GM10248 (cell line): ENCODE results near the gene TIMP2.

ENCODE experiments used
- CTCF ChIA-PET: fragments of 300-600 bp; sonication (Branson Sonifier 250); formaldehyde crosslinking; extraction: SDS; loops from one replicate; lab custom pipeline; 2021; ENCODE audit warnings: antibody characterized with exemption; lab: Yijun Ruan, JAX
- POLR2A ChIA-PET: fragments of 350-650 bp; sonication (Branson Sonifier 250); formaldehyde crosslinking; extraction: SDS; loops from one replicate; lab custom pipeline; 2020; ENCODE audit warnings: antibody characterized with exemption; lab: Yijun Ruan, JAX
- DNase-seq: peaks from one replicate; pipeline ENCODE4 v3.0.0; 2012; ENCODE audit errors: extremely low spot score
- TF ChIP-seq, protein P1 (sequence below): IDR thresholded peaks from 2 replicates; pipeline ENCODE4 v1.5.1; 2012; ENCODE audit warnings: mild to moderate bottlenecking, low read depth; ENCODE audit errors: extremely low read depth, missing control alignments, control extremely low read depth

The TIMP2 gene

DNA sequence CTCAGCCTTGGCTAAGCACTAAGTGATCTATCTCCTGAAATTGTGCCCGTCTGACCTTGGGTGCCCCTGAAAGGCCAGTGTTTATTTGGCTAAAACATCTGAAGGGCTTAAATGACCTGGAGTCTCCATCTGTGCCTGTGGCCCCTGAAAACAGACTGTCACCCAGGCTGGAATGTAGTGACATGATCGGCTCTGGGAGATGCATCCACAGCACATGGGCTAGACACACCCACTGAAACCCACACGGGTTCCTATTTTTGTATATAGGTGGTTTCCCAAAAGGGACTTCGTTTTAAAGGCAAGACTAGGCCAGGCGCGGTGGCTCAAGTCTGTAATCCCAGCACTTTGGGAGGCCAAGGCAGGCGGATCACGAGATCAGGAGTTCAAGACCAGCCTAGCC lies 35.7 kb downstream of the TIMP2 start:
- POLR2A ChIA-PET, result no interaction called here
- peak; percentile 69 for DNase-seq
- CTCF ChIA-PET, result interaction anchor here (1.2 to 1.9 kb wide), 2 partner anchors 11 to 24 kb away, joined by 3 to 8 read pairs; no protein-coding TSS in a partner anchor
- TF ChIP-seq, protein P1, sequence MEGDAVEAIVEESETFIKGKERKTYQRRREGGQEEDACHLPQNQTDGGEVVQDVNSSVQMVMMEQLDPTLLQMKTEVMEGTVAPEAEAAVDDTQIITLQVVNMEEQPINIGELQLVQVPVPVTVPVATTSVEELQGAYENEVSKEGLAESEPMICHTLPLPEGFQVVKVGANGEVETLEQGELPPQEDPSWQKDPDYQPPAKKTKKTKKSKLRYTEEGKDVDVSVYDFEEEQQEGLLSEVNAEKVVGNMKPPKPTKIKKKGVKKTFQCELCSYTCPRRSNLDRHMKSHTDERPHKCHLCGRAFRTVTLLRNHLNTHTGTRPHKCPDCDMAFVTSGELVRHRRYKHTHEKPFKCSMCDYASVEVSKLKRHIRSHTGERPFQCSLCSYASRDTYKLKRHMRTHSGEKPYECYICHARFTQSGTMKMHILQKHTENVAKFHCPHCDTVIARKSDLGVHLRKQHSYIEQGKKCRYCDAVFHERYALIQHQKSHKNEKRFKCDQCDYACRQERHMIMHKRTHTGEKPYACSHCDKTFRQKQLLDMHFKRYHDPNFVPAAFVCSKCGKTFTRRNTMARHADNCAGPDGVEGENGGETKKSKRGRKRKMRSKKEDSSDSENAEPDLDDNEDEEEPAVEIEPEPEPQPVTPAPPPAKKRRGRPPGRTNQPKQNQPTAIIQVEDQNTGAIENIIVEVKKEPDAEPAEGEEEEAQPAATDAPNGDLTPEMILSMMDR, result no peak

DNA sequence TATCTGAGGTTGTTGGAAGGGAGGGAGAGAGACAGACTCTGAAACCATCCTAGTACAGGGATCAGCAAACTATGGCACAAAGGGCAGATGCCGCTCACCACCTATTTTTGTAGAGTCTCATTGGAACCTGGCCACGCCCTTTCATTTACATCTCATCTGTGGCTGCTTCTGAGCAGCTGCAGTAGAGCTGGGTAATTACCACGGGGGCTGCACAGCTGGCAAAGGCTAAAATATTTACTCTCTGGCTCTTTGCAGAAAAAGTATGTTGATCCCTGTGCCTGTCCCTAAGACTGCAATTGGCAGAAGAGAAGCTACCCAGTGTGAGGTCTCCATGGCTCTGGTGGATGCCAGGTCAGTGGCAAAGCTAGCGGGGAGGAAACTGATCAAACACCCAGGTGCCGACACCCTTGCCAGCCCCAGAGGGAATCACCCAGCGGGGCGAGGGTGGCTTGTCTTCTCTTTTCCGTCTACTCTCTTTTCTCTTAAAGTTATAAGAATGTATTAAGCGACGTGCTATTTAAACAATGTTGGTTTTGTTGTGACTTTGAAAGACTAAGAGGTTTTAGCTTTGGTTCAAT lies 36.2 kb downstream of the TIMP2 start:
- POLR2A ChIA-PET, result no interaction called here
- CTCF ChIA-PET, result no interaction called here
- TF ChIP-seq, protein P1, result no peak

DNA sequence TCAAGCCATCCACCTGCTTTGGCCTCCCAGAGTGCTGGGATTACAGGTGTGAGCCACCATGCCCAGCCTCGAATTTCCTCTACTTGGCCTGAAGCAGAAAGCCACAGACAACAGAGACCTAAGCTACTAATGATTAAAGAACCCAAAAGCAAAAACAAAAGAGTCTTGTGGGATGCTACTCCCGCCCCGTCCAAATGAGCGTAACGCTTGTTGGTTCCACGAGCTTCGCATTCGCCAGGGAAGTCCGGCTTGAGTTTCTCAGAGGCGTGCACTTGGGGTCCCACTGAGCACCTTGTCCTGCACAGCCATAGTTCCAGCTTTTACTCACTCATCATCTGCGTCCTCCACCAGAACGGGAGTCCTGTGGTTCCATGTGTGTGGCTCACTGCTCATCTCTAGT lies 38.2 kb downstream of the TIMP2 start:
- no peak for DNase-seq
- CTCF ChIA-PET, result interaction anchor here (0.9 to 3.3 kb wide), 4 partner anchors 12 to 202 kb away, joined by 3 to 13 read pairs (median 4); no protein-coding TSS in a partner anchor
- POLR2A ChIA-PET, result interaction anchor here (0.6 to 1.2 kb wide), 2 partner anchors 10 to 705 kb away, joined by 3 to 4 read pairs; no protein-coding TSS in a partner anchor
- TF ChIP-seq, protein P1, result no peak

More for the DNA sequence above, 36.2 kb downstream of the TIMP2 start:
- DNase-seq, result no peak

DNA sequence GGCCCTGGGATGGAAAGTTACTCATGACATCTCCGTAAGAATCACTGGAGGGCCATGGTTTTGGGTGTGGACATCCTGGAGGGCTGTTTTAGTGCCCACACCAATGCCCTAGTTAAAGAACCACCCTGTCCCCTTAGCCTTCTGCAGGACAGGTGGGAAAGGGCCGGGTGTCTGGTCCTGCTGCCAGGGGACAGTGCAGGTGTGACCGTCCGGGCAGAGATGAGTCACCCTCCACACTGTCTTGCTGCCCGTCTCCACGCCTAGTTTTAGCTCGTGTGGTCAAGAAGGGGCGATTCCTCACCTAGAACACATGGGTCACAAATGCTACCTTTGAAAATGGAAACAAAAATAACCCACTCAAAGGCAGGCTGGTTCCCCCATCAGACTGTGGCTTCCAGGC lies 39.2 kb downstream of the TIMP2 start:
- ChIA-PET CTCF (interaction anchor here (0.9 to 3.3 kb wide), 2 partner anchors 21 to 203 kb away, joined by 3 to 13 read pairs; no protein-coding TSS in a partner anchor), POLR2A (interaction anchor here (1.2 kb wide), 1 partner anchor 9 kb away, joined by 3 read pairs; no protein-coding TSS in a partner anchor)
- TF ChIP-seq, protein P1, result no peak
- DNase-seq, result no peak

DNA sequence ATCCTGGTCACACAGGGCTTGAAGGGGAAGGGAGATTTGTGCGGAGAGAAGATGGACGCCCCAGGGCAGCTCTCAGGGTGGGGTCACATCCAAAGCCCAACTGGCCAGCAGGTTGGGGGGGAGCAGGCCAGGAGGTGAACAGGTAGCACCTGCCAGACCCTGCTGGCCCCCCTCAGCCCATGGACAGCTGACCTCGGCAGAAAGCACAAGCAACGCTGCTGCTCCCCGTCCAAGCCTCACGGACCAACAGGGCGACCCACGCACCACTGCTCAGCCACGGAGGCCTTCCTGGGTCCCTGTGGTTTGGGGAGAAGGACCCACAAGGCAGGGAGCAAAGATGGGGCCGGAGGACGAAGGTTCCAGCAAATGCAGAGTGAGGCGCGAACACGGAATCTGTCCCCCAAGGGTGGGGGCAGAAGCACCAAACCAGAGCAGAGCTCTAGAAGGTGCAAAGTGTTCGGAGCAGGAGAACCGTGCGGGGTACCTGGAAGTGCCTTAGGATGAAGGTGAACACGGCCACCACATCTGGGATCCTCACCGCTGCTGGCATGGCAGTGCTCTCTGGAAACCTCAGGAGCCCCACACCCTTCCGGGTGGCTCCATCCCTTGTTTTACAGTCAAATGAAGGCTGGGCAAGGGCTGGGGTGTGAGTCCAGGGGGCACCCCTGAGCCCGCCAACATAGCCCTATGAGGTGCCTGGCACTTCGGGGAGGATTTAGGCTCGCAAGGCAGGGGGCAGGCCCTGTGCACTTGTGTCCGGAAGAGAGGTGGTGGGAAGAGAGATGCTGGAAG lies 40.1 kb downstream of the TIMP2 start:
- POLR2A ChIA-PET, result no interaction called here
- TF ChIP-seq, protein P1, result no peak
- DNase-seq, result no peak
- CTCF ChIA-PET, result interaction anchor here (3.3 kb wide), 1 partner anchor 20 kb away, joined by 13 read pairs; no protein-coding TSS in a partner anchor

DNA sequence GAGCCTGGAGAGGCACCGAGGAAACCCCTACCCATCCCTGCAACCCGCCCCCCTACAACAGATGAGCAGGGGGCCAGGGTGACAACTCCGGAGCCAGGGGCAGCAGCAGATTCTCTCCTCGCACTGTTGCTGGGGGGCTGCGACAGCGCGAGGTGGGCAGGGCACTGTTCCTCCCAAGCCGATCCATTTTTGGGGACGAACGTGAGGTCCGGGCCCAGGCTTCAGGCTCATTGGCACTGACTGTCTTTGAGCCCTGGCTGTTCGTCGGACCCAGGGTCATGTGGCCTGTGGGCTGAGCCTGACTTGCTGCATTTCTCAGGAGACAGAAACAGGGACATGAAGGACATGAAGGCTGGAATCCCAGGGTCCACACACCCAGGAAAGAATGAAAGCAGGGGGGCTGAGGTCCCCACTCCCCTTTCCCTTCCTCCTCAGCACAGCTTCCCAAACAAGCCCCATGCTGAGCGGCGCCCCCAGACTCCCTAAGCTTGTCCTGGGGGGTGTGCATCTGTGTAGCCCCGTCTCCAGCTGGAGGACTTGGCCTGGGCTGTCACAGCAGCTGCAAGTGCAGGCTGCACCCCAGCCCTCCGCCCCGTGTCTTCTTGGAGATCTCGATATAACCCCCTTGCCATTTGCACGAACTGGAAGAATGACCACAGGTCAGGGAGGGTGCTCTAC lies 40.9 kb downstream of the TIMP2 start:
- no peak for DNase-seq
- POLR2A ChIA-PET, result no interaction called here
- TF ChIP-seq, protein P1, result no peak
- CTCF ChIA-PET, result no interaction called here
